Skeletal muscle tissue (tissue), 4 donors: ENCODE data around the gene SCYL1. TPM values are rescaled to one million over a fixed set of nuclear protein-coding genes. Genes with fewer than 3 reads are reported as not detected.
A peak's percentile ranks its signal among the peaks of the same experiment; 100 is the strongest.
"Not testable (repeated sequence)": the region's sequence is repeated elsewhere in the genome, so short reads cannot be mapped to it uniquely, and the experiment has no call there.

Source experiments
- H3K27ac ChIP-seq: one replicate; pipeline ENCODE4 v1.7.0; 2013; ENCODE audit warnings: mild to moderate bottlenecking, low read depth, low read length, inconsistent platforms
- H3K27me3 ChIP-seq, 3 donors: one replicate each; pipeline ENCODE4 v1.7.0; 2013; ENCODE audit warnings: low read length in 3 of 3; ENCODE audit not compliant: control insufficient read depth in 3 of 3, insufficient read depth in 3 of 3
- H3K36me3 ChIP-seq, 3 donors: one replicate each; pipeline ENCODE4 v1.7.0; 2013; ENCODE audit warnings: low read length in 3 of 3; ENCODE audit not compliant: control insufficient read depth in 3 of 3, insufficient read depth in 3 of 3
- H3K4me1 ChIP-seq, 3 donors: one replicate each; pipeline ENCODE4 v1.7.0; 2013; ENCODE audit warnings: low read length in 3 of 3, mild to moderate bottlenecking in 3 of 3; ENCODE audit not compliant: control insufficient read depth in 3 of 3, insufficient read depth in 3 of 3
- H3K4me3 ChIP-seq, 3 donors: one replicate each; pipeline ENCODE4 v1.7.0; 2013; ENCODE audit warnings: low read length in 3 of 3
- H3K9ac ChIP-seq, 3 donors: one replicate each; pipeline ENCODE4 v1.7.0; 2013; ENCODE audit warnings: low read length in 3 of 3, mild to moderate bottlenecking in 3 of 3, moderate library complexity in 2 of 3, low read depth in 1 of 3
- H3K9me3 ChIP-seq, 3 donors: one replicate each; pipeline ENCODE4 v1.7.0; 2013; ENCODE audit warnings: low read length in 3 of 3; ENCODE audit not compliant: control insufficient read depth in 3 of 3
- total RNA-seq: library from RNA; depleted of rRNA; stranded (reverse); fragments of >200 nt; gene quantifications from one replicate; pipeline ENCODE4 v1.2.3, GENCODE V29; 2014
- donor health status: Osteomylitis.

Gene SCYL1
- total RNA-seq, 1 donor from 2014 or later = 36.0 TPM

GRCh38 chr11:65505466-65506289 lies 19.2 kb upstream of the SCYL1 start:
- no peaks in the 10 kb centered on the region for H3K9me3 ChIP-seq
- H3K27ac ChIP-seq = peak overlapping the region; percentile 100
- H3K9ac ChIP-seq = peak overlapping the region; percentile 97 to 99 (median 99)
- H3K4me1 ChIP-seq = peaks cover 23 to 37% (median 32%) of the 10 kb centered on the region in 3 donors
- H3K36me3 ChIP-seq = peaks cover 53 to 56% (median 55%) of the 10 kb centered on the region in 3 donors
- peak overlapping the region; percentile 94 to 98 (median 95) for H3K4me3 ChIP-seq
- H3K27me3 ChIP-seq = no peaks in the 10 kb centered on the region

- Histone ChIP-seq H3K27ac (peak overlapping the region; percentile 100), H3K27me3 (no peaks in the 10 kb centered on the region), H3K4me1 (peaks cover 23 to 35% (median 32%) of the 10 kb centered on the region in 3 donors), H3K36me3 (peaks cover 47 to 50% (median 50%) of the 10 kb centered on the region in 3 donors), H3K4me3 (peak overlapping the region in 2 of 3 donors; percentile 17 to 27), H3K9me3 (no peaks in the 10 kb centered on the region), H3K9ac (peak overlapping the region in 1 of 3 donors; percentile 65)
Observed at GRCh38 chr11:65506290-65506771, 18.6 kb upstream of the SCYL1 start.

GRCh38 chr11:65506772-65507505 lies 17.9 kb upstream of the SCYL1 start:
- no peaks in the 10 kb centered on the region for H3K9me3 ChIP-seq
- H3K27ac ChIP-seq = peak overlapping the region; percentile 100
- H3K27me3 ChIP-seq = no peaks in the 10 kb centered on the region
- H3K4me1 ChIP-seq = peaks cover 23 to 33% (median 32%) of the 10 kb centered on the region in 3 donors
- H3K4me3 ChIP-seq = peak overlapping the region in 2 of 3 donors; percentile 17 to 52
- H3K36me3 ChIP-seq = peaks cover 41 to 44% (median 43%) of the 10 kb centered on the region in 3 donors
- H3K9ac ChIP-seq = peak overlapping the region; percentile 23 to 65 (median 55)

- not testable (repeated sequence) for H3K36me3 ChIP-seq, H3K9ac ChIP-seq, H3K9me3 ChIP-seq, H3K27me3 ChIP-seq, H3K4me3 ChIP-seq, H3K27ac ChIP-seq
- peaks cover 4 to 12% (median 10%) of the 10 kb centered on the region in 3 donors for H3K4me1 ChIP-seq
Observed at GRCh38 chr11:65512311-65512710, 12.6 kb upstream of the SCYL1 start.

- Histone ChIP-seq H3K27me3 (no peaks in the 10 kb centered on the region), H3K36me3 (no peaks in the 10 kb centered on the region), H3K27ac (no peak overlapping the region), H3K4me3 (no peak overlapping the region), H3K9ac (no peak overlapping the region), H3K4me1 (no peaks in the 10 kb centered on the region), H3K9me3 (no peaks in the 10 kb centered on the region)
Observed at GRCh38 chr11:65516135-65516968, 8.5 kb upstream of the SCYL1 start.

GRCh38 chr11:65518941-65519549 lies 5.8 kb upstream of the SCYL1 start:
- not testable (repeated sequence) for H3K36me3 ChIP-seq, H3K4me3 ChIP-seq, H3K4me1 ChIP-seq

GRCh38 chr11:65521777-65522521 lies 2.9 kb upstream of the SCYL1 start:
- H3K27ac ChIP-seq, H3K9ac ChIP-seq, H3K4me3 ChIP-seq, H3K27me3 ChIP-seq, H3K9me3 ChIP-seq: not testable (repeated sequence)
- peaks cover 19 to 23% (median 22%) of the 10 kb centered on the region in 3 donors for H3K4me1 ChIP-seq
- H3K36me3 ChIP-seq = peaks cover 7 to 10% (median 8%) of the 10 kb centered on the region in 3 donors

More at GRCh38 chr11:65518941-65519549, 5.8 kb upstream of the SCYL1 start:
- not testable (repeated sequence) for H3K9ac ChIP-seq, H3K9me3 ChIP-seq, H3K27ac ChIP-seq, H3K27me3 ChIP-seq

- H3K4me3 ChIP-seq, H3K9me3 ChIP-seq, H3K27me3 ChIP-seq, H3K27ac ChIP-seq, H3K9ac ChIP-seq: not testable (repeated sequence)
- Histone ChIP-seq H3K36me3 (peaks cover 13 to 16% (median 15%) of the 10 kb centered on the region in 3 donors), H3K4me1 (peaks cover 19 to 23% (median 22%) of the 10 kb centered on the region in 3 donors)
Observed at GRCh38 chr11:65522718-65523630, 1.9 kb upstream of the SCYL1 start.
